Activated naive CD4-positive, alpha-beta T cell (primary cell): ENCODE measurements around the gene HLA-DMA.

ENCODE experiments used
- DNase-seq, 4 experiments: peaks; one replicate each; lab custom pipeline; 2025; lab: John Stamatoyannopoulos, UW

HLA-DMA gene

GRCh38 chr6:32974541-32975308 lies 21.8 kb upstream of the HLA-DMA start:
- no peak for DNase-seq

GRCh38 chr6:32974016-32974333 lies 21.1 kb upstream of the HLA-DMA start:
- DNase-seq: no peak

GRCh38 chr6:32973144-32974015 lies 20.5 kb upstream of the HLA-DMA start:
- no peak for DNase-seq

GRCh38 chr6:32972353-32973143 lies 19.7 kb upstream of the HLA-DMA start:
- peak; percentile 49 to 72 (median 62) for DNase-seq

GRCh38 chr6:32971581-32972352 lies 18.9 kb upstream of the HLA-DMA start:
- DNase-seq: peak; percentile 99 to 100 (median 99)

- no peak for DNase-seq
Measured at GRCh38 chr6:32971242-32971580, 18.3 kb upstream of the HLA-DMA start.

GRCh38 chr6:32970413-32971241 lies 17.7 kb upstream of the HLA-DMA start:
- peak; percentile 61 to 73 (median 64) for DNase-seq

- peak; percentile 53 to 63 (median 58) for DNase-seq
Measured at GRCh38 chr6:32969685-32970412, 17.0 kb upstream of the HLA-DMA start.

GRCh38 chr6:32968867-32969684 lies 16.2 kb upstream of the HLA-DMA start:
- DNase-seq: peak in 3 of 4 experiments; percentile 54 to 71 (median 60)

GRCh38 chr6:32968093-32968866 lies 15.4 kb upstream of the HLA-DMA start, which contains the start of gene BRD2:
Gene BRD2, plus strand, starts transcription at chr6:32968594. Its CDS starts 4,305 bp downstream, at chr6:32972899.
- DNase-seq: peak; percentile 87 to 95 (median 89)

- DNase-seq: no peak
Measured at GRCh38 chr6:32967151-32968091, 14.5 kb upstream of the HLA-DMA start.

- no peak for DNase-seq
Measured at GRCh38 chr6:32964776-32965175, 11.9 kb upstream of the HLA-DMA start.

GRCh38 chr6:32963866-32964265 lies 11.0 kb upstream of the HLA-DMA start:
- DNase-seq: no peak

GRCh38 chr6:32962213-32962826 lies 9.4 kb upstream of the HLA-DMA start:
- no peak for DNase-seq

GRCh38 chr6:32960563-32960962 lies 7.7 kb upstream of the HLA-DMA start:
- no peak for DNase-seq

- no peak for DNase-seq
Measured at GRCh38 chr6:32956176-32956575, 3.3 kb upstream of the HLA-DMA start.
